Choroid plexus epithelial cell (primary cell): ENCODE data around the gene SOX1.

Experiments
- DNase-seq: peaks from one replicate; pipeline ENCODE4 v3.0.0-alpha.2; 2010; ENCODE audit warnings: low read depth
- H3K4me3 ChIP-seq: 2 replicates; pipeline ENCODE4 v1.5.1; 2011; ENCODE audit warnings: low read depth, mild to moderate bottlenecking, control low read depth, low read length, moderate library complexity
- CTCF ChIP-seq: conservative IDR thresholded peaks from 2 replicates; pipeline ENCODE4 v1.5.1; 2011; ENCODE audit warnings: low read depth, mild to moderate bottlenecking, control low read depth, inconsistent platforms, low read length, moderate library complexity

SOX1 gene

GRCh38 chr13:112067116-112067741, at the start of gene SOX1:
TSS of gene SOX1 (plus strand) at chr13:112067149. CDS start at chr13:112067659, 510 bp downstream.
- no peak for TF ChIP-seq CTCF
- H3K4me3 ChIP-seq, result no peak within 1 kb of the TSS
- no peak for DNase-seq

- TF ChIP-seq CTCF, result no peak
- H3K4me3 ChIP-seq, result no peak overlapping the region
- no peak for DNase-seq
Observed at GRCh38 chr13:112024577-112024976, 42.4 kb upstream of the SOX1 start.

- no peak for TF ChIP-seq CTCF
- DNase-seq, result no peak
- H3K4me3 ChIP-seq, result no peak overlapping the region
Observed at GRCh38 chr13:112027250-112027649, 39.7 kb upstream of the SOX1 start.

GRCh38 chr13:112028481-112028880, 38.5 kb upstream of the SOX1 start:
- no peak for DNase-seq
- no peak for TF ChIP-seq CTCF
- no peak overlapping the region for H3K4me3 ChIP-seq

- no peak overlapping the region for H3K4me3 ChIP-seq
- TF ChIP-seq CTCF, result no peak
- DNase-seq, result no peak
Observed at GRCh38 chr13:112029143-112029542, 37.8 kb upstream of the SOX1 start.

- TF ChIP-seq CTCF, result no peak
- no peak for DNase-seq
- no peak overlapping the region for H3K4me3 ChIP-seq
Observed at GRCh38 chr13:112032186-112032993, 34.6 kb upstream of the SOX1 start.
